GM12878 (cell line): Measurements from ENCODE around the gene FASTKD2. TPM values are rescaled to one million over a fixed set of nuclear protein-coding genes. Genes with fewer than 3 reads are reported as not detected.
A peak's percentile ranks its signal among the peaks of the same experiment; 100 is the strongest.

Source experiments
- BHLHE40 ChIP-seq, 2 experiments: fragments of 450-650 bp in 1 of 2; IDR thresholded peaks; 2 replicates each; pipeline ENCODE4 v1.6.1; 2011 to 2017; ENCODE audit warnings: low read depth in 2 of 2, borderline replicate concordance in 1 of 2, improper control_type of control experiment in 1 of 2, low read length in 1 of 2, mild to moderate bottlenecking in 1 of 2
- CHD2 ChIP-seq: IDR thresholded peaks from 2 replicates; pipeline ENCODE4 v1.6.1; 2011; ENCODE audit warnings: low read depth, low read length, improper control_type of control experiment, borderline replicate concordance
- E2F4 ChIP-seq: IDR thresholded peaks from 2 replicates; pipeline ENCODE4 v1.6.1; 2012; ENCODE audit warnings: low read depth, low read length, improper control_type of control experiment
- E4F1 ChIP-seq: fragments of 450-650 bp; IDR thresholded peaks from 2 replicates; pipeline ENCODE4 v1.6.1; 2018; ENCODE audit warnings: borderline replicate concordance, mild to moderate bottlenecking; ENCODE audit not compliant: partially characterized antibody
- HDAC2 ChIP-seq: fragments of 200-600 bp; sonication (generic); IDR thresholded peaks from 2 replicates; pipeline ENCODE4 v1.6.1; 2017
- KDM1A ChIP-seq: fragments of 200-600 bp; sonication (generic); IDR thresholded peaks from 2 replicates; pipeline ENCODE4 v1.6.1; 2016; ENCODE audit warnings: borderline replicate concordance
- MEF2A ChIP-seq: IDR thresholded peaks from 2 replicates; pipeline ENCODE4 v1.6.1; 2011; ENCODE audit warnings: low read depth, mild to moderate bottlenecking, low read length, moderate library complexity; ENCODE audit not compliant: insufficient read depth
- SRF ChIP-seq, 2 experiments: IDR thresholded peaks; 2 replicates each; pipeline ENCODE4 v1.6.1; 2011; ENCODE audit warnings: low read depth in 2 of 2, low read length in 2 of 2, mild to moderate bottlenecking in 1 of 2, moderate library complexity in 1 of 2
- STAT1 ChIP-seq: fragments of 450-650 bp; conservative IDR thresholded peaks from 2 replicates; pipeline ENCODE4 v1.6.1; 2014; ENCODE audit warnings: antibody characterized with exemption, mild to moderate bottlenecking
- SUPT20H ChIP-seq: IDR thresholded peaks from 2 replicates; pipeline ENCODE4 v1.6.1; 2011; ENCODE audit warnings: low read depth, mild to moderate bottlenecking, low read length, moderate library complexity, borderline replicate concordance; ENCODE audit not compliant: control insufficient read depth
- TCF3 ChIP-seq: IDR thresholded peaks from 2 replicates; pipeline ENCODE4 v1.6.1; 2012; ENCODE audit warnings: low read depth, mild to moderate bottlenecking, low read length, borderline replicate concordance; ENCODE audit not compliant: insufficient read depth
- TCF7 ChIP-seq: IDR thresholded peaks from 2 replicates; pipeline ENCODE4 v1.6.1; 2014; ENCODE audit warnings: antibody characterized with exemption, borderline replicate concordance
- polyA plus RNA-seq, 11 experiments: library from polyadenylated mRNA; depleted of rRNA in 4 of 11; unstranded in 6 of 11; stranded (reverse) in 5 of 11; fragments of >200 nt; fragmentation: Nextera tagmentation in 4 of 11; fragmentation: Illumina TruSeq in 1 of 11; extraction: Ambion mirVana in 4 of 11; extraction: Trizol in 1 of 11; gene quantifications; 1 replicate in 1 of 11; 2 replicates in 10 of 11; pipeline versions ENCODE4 v1.2.1 to v1.2.3, GENCODE V29; 2011 to 2016; ENCODE audit warnings: inconsistent platforms in 2 of 11, missing spikeins in 2 of 11, low read depth in 1 of 11
- total RNA-seq, 4 experiments: library from RNA; depleted of rRNA in 3 of 4; stranded (reverse); fragments of >200 nt in 3 of 4; fragmentation: Illumina TruSeq in 1 of 4; extraction: Trizol in 1 of 4; gene quantifications; 2 replicates each; pipeline versions ENCODE4 v1.2.1 to v1.2.3, GENCODE V29; 2013 to 2021

The FASTKD2 gene
- total and polyA plus RNA-seq, 10 of the 15 experiments (the other 5 are each of a cell fraction or from before 2014, with no cell fraction given) = 32.1 to 115 (median 52.3) TPM

- TF ChIP-seq E4F1 (no peak), TCF3 (0 out of 2 replicates have a peak, but pooled peaks have one; percentile 14), SRF (IDR thresholded peaks at IDR 0.05; ENCODE audit: low read depth in 2 of 2, low read length in 2 of 2) (no peak), MEF2A (no peak), STAT1 (peak; percentile 67; the same call in 1 of the 2 replicates), KDM1A (no peak), CHD2 (peak; percentile 99), TCF7 (peak; percentile 23; the same call in 1 of the 2 replicates), HDAC2 (no peak), E2F4 (no peak), BHLHE40 (IDR thresholded peaks at IDR 0.05; ENCODE audit: borderline replicate concordance in 1 of 2, low read depth in 2 of 2, low read length in 1 of 2) (peak; percentile 61 to 78; a peak in 3 of 4 replicates), SUPT20H (no peak)
Measured at GRCh38 chr2:206765242-206766056, at the start of gene FASTKD2, which contains the start of gene MDH1B (continued).
